ENCODE data around the gene KTN1.

GRCh38 chr14:55641954-55642353, 61.9 kb downstream of the KTN1 start:
- TF ChIP-seq CTCF (IDR thresholded peaks at IDR 0.05; ENCODE audit: low read length), result no peak
- TF ChIP-seq EZH2 (IDR thresholded peaks at IDR 0.05; ENCODE audit: borderline replicate concordance, low read length), result no peak

Data from OCI-LY1 (cell line).